HTERT RPE-1 (cell line): Measurements from ENCODE around the gene PGC.

Experiments
- in situ Hi-C: fragments of 300-500 bp; cut with MboI; formaldehyde crosslinking; loops from 4 replicates; pipeline ENCODE4 v1.14.3; 2020; ENCODE audit warnings: low sequenced_read_pairs

The PGC gene

DNA sequence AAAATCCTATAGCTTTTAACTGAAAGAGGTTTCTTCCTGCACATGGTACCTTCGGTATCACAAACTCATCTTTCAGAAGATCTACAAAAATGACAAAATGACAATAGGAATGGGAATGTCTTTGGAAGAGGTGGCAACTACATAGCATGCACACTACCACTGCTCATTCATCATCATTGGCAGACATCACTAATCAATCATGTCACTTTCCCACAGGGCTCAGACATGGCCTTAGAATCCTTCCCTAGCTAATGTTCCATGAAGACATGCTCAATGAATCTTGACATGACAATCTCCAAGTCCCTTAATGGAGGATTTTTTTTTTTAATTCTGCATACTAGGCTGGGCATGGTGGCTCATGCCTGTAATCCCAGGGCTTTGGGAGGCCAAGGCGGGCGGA, 3.2 kb upstream of the PGC start:
- in situ Hi-C loops: no loop called here

DNA sequence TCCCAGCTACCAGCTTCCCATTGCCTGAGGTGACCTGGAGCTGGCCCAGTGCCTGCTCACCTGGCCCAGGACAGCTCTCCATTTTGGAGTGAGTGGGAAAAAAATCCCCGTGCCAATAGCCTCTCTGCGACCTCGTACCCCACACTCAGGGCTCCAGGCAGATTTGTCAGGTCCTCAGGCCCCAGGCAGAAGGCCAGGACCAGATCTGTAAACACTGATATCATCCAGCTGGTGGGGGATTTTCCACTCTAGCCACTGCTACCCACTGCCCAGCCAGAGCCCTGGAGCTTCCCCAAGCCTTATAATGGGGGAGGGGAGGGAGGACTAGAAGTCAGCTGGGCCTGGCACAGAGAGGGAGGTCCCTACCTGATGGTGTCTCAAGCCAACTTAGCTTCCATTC, 1.3 kb upstream of the PGC start:
- in situ Hi-C loops: no loop called here

DNA sequence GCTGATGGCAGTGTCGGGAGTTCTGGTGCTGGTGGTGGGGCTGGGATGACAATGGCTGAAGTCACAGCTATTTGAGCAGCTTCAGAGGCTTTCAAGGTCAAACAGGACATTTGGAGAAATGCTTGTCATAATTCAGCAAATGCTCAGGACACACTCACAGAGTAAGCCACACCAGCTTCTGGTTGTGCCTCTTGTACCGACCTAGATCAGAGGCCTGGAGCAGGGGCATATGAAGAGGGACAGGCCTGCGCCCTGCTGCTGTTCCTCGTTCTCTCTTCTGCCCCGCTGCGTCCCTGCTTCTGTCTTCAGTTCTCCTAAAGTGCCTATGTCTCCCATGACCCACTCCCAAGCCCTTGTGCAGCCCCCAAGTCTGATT, 893 bp upstream of the PGC start:
- in situ Hi-C loops: no loop called here

GRCh38 chr6:41746107-41746506, 1.1 kb downstream of the PGC start:
- in situ Hi-C loops: no loop called here

DNA sequence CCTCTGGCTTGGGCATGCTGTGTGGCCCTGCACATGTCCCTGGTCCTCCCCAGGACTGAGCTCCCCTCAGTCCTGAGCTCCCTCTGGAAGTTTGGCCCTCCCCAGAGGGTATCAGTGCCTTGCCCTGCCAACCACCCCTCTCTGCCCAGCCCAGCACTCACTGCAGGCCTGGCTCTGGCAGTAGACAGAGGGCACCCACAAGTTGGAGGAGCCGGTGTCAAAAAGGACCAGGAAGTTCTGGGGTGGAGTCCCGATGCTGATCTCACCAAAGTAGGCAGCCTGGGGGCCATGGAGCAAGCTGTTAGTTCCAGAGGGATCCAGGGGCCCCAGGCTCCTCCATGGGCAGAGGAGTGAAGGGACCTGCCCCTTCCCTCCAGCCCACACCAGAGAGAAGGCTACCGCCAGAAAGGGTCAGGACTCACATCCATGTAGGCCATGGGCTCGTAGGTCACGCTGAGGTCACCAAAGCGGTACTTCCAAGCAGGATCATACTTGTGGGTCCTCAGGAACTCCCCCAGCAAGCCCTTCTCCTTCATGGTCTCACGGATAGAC, 2.9 kb downstream of the PGC start:
- in situ Hi-C loops: no loop called here

- in situ Hi-C loops: no loop called here
Measured at GRCh38 chr6:41743406-41744235, 3.6 kb downstream of the PGC start.

DNA sequence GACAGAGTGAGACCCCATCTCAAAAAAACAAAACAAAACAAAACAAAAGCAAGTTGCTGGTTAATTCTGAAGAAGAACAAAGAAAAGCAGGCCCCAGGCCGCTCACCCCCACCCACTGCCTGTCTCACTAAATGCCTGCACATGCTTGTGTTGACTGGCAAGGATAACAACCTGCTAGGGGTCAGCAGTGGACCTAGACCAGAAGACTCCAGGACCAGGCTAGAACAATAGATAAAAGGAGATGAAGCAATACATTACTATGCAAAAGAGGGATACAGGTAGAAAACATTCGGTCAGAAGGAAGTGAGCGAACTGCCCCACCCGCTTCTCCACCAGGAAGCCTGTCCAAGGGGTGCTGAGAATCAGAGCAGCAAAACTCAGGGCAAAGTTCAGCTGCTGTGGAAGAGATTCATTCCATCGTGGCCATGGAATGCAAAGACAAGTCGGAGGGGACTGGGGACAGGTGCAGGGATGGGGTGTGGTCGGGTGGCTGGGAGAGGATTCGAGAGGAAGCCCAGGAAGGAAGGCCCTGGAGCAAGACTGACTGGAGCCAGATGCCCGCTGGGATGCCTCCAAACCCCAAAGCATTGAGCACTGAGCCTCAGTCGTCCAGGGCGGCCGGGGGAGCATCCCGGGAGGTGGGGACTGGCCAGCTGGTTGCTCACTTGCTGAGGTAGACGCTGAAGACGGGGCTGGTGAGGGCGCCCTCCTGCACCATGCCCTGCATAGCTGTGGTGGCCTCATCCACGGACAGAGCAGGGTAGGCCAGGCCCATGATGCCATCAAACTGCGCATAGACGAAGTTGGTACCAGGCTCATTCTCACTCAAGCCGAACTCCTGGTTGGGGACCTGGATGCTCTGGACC, 5.3 kb downstream of the PGC start:
- in situ Hi-C loops: no loop called here

DNA sequence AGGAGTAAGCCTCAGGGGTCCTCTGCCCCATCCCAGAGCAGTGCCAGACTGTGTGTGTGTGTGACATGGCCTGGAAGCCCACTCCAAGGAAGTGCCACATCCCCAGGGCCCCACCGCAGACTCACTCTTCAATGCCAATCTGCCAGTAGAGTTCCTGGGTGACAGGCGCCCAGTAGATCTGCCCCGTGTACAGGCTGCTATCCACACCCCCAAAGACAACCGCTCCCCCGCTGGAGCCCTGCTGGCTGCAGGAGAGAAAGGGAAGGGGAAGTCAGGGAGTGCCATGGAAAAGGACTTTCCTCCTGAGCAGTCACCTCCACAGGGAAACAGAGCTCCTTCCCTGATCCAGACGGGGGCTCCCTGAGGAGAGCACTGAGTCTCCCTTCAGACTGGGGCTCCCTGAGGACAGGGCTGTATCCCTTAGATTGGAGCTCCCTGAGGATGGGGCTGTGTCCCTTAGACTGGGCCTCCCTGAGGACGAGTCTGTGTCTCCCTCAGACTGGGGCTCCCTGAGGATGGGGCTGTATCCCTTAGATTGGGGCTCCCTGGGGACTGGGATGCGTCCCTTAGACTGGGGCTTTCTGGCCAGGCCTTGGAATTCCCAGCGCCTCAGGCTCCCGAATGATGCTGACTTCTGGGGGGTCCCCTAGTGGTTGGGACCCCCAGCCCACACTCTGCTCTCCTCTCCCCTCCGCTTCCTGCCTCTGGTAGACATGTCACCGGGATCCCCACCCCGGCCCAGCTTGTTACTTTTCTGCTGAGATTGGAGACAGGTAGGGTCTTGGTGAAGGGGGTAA, 6.6 kb downstream of the PGC start:
- in situ Hi-C loops: no loop called here

DNA sequence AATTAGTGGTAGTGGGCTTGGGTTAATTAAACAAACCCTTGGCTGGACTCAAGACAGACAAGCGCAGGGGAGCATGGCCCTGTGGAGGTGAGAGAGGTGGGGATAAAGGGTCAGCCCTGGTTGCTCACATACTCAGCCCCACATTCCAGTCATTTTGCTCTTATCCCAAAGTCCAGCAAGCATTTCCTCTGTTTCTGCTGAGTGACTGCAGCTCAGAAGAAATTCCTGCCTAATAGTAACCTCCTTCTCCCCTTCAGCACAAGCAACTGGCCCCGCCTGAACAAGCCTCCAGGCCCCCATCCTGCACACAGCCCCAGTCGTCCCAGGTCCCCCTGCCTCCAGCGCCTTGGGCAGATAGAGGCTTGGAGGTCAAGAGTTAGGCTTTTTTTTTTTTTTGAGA, 8.2 kb downstream of the PGC start:
- in situ Hi-C loops: no loop called here

DNA sequence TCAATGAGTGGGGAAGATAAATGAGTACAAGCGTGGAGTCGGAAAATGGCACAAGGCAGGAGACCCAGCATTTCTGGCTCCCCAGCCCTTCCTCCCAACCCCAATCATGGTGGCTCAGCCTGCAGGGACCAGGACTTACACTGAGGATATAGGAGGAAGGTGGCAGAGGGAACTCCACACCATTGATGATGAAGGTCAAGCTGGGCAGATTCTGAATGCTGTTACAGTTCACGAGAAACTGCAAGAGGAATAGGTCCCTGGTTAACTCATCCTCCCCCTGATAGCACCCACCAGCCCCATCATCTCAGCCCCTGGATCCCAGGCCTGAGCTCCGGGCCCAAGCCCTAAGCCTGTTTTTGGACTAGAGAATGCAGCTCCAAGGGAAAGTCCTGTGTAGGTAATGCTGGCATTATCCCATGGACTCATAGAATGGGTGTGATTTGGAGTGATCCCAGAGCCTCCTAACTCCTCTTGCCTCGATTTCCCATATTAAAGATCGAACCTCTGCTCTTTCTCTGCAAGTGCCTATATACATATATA, 9.5 kb downstream of the PGC start:
- in situ Hi-C loops: no loop called here

GRCh38 chr6:41736800-41737555, 10.2 kb downstream of the PGC start:
- in situ Hi-C loops: no loop called here

GRCh38 chr6:41736186-41736733, 10.9 kb downstream of the PGC start:
- in situ Hi-C loops: no loop called here

DNA sequence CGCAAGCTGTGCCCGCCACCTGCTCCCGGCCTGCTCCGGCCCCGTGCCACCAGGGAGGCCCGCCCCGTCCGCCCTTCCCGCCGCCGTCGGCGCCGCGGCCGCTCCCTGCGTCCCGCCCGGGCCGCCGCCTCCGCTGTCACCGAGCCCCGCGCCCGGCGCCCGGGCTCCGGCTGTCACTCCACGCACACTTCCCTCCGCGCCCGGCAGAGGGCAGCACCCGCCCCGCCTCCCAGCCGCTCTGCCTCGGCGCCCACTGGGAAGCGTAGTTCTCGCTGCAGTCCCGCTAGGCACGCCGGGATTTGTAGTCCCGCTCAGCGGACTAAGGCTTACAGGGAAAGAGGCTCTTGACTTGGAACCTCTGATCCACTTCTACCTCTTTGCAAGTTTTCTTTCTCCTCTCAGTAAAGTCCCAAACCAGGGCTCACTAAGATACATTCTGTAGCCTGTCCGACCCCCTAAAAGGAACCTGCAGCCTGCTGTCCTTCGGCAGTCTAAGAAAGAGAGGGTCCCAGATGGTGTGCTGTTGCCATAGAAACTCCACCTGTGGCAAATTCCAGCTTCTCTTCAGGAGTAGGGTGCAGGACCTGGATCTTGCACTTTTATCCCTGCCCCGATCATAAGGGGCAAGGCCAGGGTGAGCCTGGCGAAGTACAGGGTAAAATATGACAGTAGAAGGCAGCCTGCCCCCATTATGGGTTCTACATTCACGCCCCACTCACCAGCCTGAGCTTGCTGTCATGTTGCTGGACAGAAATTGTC, 11.6 kb downstream of the PGC start, which contains the start of gene TFEB:
TSS of gene TFEB (minus strand) at position 182 of the 759 bp plus-strand sequence. CDS start 44,395 bp downstream, outside the sequence.
- in situ Hi-C loops: no loop called here

- in situ Hi-C loops: no loop called here
Measured at GRCh38 chr6:41734666-41735426, 12.4 kb downstream of the PGC start.

GRCh38 chr6:41733707-41734665, 13.2 kb downstream of the PGC start:
- in situ Hi-C loops: no loop called here

DNA sequence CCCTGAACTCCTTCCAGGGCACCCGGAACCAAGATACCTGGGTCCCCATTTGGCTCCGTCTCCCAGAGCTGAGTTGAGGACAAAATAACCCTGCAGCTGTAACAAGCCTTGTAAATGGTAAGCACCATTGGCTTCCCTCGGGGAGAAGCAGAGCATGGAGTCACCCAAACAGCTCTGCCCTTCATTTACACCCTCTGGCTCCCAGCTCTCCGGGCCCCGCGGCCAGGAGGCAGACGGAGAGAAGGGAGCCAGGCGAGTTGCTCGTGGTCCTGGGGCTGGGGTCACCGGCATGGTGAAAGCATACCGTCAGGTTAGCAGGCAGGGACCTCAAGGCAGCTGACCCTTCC, 13.9 kb downstream of the PGC start:
- in situ Hi-C loops: no loop called here
